ENCODE measurements around the gene PIEZO2.

- TF ChIP-seq CTCF (IDR thresholded peaks at IDR 0.05) (no peak), EZH2 (IDR thresholded peaks at IDR 0.05; ENCODE audit: borderline replicate concordance, insufficient read depth, low read depth, low read length, poor library complexity, severe bottlenecking) (no peak)
These were observed 27.9 kb downstream of the PIEZO2 start for GRCh38 chr18:11121443-11121849.

All from B cell (primary cell).